Stimulated activated naive CD8-positive, alpha-beta T cell treated with anti-CD3 and anti-CD28 coated beads, Interleukin-15, Interleukin-2, amounts not matched to agents 100 U/mL and 50 U/mL, for 24 hours (primary cell): ENCODE measurements around the gene CATSPERZ.
"Not testable (repeated sequence)": the region's sequence is repeated elsewhere in the genome, so short reads cannot be mapped to it uniquely, and the experiment has no call there.

Experiments
- ATAC-seq: fragments of 150-1000 bp; cut with Tn5 transposase; one replicate; pipeline ENCODE4 v1.10.0; 2021
- DNase-seq: peaks from one replicate; pipeline ENCODE4 v3.0.0; 2021

The CATSPERZ gene

DNA sequence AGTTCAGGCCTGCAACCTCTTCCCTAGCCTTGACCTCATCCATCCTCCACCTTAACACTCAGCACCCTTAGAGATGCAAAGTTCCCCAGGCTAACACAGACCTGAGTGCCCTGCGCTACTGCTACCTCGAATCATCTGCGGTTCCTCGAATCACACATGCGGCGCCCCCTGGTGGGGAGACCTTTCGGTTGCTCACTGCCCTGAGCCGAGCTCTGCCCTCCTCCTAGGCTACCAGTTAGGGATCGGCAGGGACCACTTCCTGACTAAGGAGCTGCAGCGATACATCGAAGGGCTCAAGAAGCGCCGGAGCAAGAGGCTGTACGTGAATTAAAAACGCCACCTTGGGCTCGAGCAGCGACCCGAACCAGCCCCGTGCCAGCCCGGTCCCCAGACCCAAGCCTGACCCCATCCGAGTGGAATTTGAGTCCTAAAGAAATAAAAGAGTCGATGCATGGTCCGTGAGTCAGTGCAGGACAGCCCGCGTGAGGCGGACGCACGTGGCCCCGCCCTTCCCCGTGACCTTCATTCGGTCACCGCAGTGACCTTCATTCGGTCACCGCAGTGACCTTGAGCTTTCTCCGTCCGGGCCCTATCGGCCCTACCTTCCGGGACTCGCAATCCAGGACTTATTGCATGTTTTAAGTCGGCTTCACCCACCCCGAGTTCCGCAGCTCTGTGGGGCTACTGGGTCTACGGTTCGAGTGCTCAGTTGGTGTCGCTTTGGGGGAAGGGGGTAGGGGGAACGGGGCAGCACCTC is 4.3 kb downstream of the CATSPERZ start:
- DNase-seq (peak; percentile 99), ATAC-seq (peak; percentile 48)

DNA sequence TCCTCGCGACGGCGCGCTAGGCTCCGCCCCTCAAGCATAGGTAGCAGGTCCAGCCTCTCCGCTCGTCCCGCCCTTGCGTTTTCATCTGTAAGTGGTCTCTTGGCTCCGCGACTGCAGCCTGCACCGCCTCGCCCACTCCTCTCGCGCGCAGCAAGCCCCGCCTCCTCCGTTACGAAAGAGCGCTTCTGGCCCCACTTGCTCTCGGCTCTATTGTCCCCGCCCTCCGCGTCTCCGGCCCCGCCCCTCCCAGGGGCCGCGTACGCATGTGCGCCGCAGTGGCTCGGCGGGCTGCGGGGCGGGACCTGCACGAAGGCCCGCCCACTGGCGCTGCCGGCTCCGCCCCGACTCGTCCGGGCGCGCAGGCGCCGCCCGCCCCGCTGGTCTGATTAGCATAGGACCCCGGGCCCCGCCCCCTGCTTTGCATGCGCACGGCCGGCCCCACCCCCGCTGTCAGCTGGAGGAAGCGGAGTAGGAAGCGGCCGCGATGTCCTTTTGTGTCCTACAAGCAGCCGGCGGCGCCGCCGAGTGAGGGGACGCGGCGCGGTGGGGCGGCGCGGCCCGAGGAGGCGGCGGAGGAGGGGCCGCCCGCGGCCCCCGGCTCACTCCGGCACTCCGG is 5.0 kb downstream of the CATSPERZ start, which contains the start of gene ESRRA:
Gene ESRRA, plus strand, starts transcription at position 450 of the 616 bp plus-strand sequence. CDS start 1,656 bp downstream, outside the sequence.
- DNase-seq (peak; percentile 100), ATAC-seq (peak; percentile 78)

DNA sequence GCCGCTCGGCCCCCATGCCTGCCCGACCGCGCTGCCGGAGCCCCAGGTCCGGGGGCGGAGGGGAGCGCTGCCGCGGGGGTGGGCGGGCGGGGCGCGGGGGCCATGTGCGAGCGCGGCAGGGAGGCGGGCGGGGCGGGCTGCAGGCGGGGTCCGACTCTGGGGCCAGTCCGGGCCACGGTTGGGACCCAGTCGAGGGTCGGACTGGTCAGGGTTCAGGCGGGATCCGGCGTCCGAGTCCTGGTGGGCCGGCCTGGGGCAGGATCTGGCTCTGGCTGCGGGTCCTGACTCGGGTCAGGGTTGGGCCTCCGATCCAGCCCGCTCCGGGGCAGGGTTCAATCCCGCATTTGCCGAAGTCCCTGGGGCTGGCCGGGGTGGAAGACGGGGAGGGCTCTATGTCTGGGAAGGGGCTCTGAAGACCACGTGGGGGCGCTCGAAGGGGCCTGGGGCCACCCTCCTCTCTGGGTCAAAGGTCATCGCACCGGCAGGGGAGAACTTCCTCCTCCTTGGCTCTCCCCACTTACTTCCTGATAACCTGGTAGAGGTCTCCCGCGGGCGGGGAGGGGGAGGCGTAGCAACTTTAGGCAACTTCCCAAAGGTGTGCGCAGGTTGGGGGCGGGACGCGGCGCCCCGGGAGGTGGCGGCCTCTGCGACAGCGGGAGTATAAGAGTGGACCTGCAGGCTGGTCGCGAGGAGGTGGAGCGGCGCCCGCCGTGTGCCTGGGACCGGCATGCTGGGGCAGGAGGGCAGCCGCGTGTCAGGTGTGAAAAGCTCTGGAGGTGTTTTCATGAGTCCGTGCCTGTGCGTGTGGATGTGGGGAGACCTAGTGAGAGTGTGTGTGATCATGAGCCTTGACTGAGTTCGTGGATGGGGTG is 5.8 kb downstream of the CATSPERZ start:
- peak; percentile 77 for DNase-seq
- peak; percentile 15 for ATAC-seq

DNA sequence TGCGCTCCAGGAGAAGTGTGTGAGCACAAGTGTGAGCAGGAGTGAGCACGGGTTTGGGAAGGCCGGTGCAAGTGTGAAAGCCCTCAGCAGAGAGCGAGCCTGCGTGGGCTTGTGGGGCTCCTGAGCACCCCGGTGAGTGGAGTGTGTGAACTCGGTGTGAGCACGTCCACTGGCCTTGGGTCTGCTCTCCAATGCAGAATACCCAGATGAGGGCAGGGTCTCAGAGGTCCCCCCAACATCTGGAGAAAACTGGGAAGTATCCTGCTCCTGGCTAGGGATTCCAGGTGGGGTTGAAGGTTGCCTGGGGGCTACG is 6.4 kb downstream of the CATSPERZ start:
- DNase-seq = no peak
- ATAC-seq = no peak

GRCh38 chr11:64306876-64307622 is 6.9 kb downstream of the CATSPERZ start:
- no peak for ATAC-seq

GRCh38 chr11:64307795-64308194 is 7.6 kb downstream of the CATSPERZ start:
- not testable (repeated sequence) for DNase-seq, ATAC-seq

More at GRCh38 chr11:64306876-64307622, 6.9 kb downstream of the CATSPERZ start:
- no peak for DNase-seq

GRCh38 chr11:64312947-64313346 is 12.8 kb downstream of the CATSPERZ start:
- no peak for DNase-seq

GRCh38 chr11:64313491-64314145 is 13.5 kb downstream of the CATSPERZ start:
- ATAC-seq (no peak), DNase-seq (no peak)

More at GRCh38 chr11:64312947-64313346, 12.8 kb downstream of the CATSPERZ start:
- no peak for ATAC-seq

DNA sequence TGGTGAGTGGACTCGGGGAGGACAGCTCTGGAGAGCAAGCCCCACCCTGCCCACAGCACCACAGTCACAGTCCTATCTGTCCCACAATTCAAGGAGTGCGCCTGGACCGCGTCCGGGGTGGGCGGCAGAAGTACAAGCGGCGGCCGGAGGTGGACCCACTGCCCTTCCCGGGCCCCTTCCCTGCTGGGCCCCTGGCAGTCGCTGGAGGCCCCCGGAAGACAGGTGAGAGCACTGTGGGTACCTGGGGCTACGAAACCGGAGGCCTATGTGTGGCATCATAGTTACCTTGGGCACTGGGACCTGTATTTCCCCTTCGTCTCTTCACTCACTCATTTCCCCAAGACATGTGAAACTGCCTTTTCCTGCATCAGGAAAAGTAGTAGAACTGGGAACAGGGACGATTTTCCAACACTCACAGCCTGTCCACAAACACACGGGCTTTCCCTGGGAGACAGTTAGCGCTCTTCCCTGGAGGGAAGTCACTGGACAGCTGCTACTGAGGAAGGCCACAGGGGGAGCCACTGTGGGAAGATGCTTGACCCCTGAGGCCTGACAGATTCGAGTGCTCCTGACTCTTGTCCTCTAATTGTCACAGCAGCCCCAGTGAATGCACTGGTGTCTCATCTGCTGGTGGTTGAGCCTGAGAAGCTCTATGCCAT is 14.1 kb downstream of the CATSPERZ start:
- DNase-seq (no peak), ATAC-seq (no peak)

GRCh38 chr11:64314805-64315561 is 14.8 kb downstream of the CATSPERZ start:
- DNase-seq = no peak
- no peak for ATAC-seq

DNA sequence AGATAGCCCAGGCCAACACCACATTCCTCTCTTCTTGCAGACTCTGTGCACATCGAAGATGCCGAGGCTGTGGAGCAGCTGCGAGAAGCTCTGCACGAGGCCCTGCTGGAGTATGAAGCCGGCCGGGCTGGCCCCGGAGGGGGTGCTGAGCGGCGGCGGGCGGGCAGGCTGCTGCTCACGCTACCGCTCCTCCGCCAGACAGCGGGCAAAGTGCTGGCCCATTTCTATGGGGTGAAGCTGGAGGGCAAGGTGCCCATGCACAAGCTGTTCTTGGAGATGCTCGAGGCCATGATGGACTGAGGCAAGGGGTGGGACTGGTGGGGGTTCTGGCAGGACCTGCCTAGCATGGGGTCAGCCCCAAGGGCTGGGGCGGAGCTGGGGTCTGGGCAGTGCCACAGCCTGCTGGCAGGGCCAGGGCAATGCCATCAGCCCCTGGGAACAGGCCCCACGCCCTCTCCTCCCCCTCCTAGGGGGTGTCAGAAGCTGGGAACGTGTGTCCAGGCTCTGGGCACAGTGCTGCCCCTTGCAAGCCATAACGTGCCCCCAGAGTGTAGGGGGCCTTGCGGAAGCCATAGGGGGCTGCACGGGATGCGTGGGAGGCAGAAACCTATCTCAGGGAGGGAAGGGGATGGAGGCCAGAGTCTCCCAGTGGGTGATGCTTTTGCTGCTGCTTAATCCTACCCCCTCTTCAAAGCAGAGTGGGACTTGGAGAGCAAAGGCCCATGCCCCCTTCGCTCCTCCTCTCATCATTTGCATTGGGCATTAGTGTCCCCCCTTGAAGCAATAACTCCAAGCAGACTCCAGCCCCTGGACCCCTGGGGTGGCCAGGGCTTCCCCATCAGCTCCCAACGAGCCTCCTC is 15.7 kb downstream of the CATSPERZ start:
- not testable (repeated sequence) for ATAC-seq, DNase-seq

- DNase-seq (peak; percentile 39), ATAC-seq (no peak)
Measured at GRCh38 chr11:64316672-64317324, 16.6 kb downstream of the CATSPERZ start.

DNA sequence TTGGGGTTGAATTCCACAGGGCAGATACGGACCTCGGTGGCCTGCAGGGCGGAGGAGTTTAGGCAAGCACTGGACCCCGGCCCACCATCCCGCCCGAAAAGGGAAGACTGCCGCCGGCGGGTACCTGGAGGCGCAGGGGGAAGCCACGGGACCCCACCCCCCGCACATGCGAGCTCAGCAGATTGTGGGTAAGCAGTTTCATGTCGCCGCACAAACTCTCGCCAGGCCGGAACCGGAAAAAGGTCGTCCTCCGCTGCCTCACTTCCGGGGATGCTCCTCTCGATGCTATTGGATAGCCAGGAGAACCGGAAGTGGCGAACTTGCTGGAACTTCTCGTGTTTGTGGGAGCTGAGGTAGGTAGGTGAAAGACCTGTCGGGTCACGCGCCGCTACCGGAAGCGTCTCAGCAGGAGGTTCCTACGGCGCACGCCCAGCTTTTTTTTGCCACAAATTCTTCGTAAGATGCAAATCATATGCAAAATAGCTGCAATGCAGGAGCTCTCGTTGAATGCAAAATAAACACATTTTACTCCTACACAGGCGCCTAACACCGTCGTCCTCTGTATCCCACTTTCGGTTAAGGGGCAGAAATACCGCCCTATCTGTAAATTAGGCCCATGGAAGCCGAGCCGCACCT is 17.3 kb downstream of the CATSPERZ start, which contains the start of gene TRMT112:
Gene TRMT112, minus strand, starts transcription at position 235 of the 636 bp plus-strand sequence. Its CDS starts 33 bp downstream, at position 202.
- DNase-seq = peak; percentile 95
- peak; percentile 76 for ATAC-seq

- ATAC-seq = peak; percentile 80
- DNase-seq = peak; percentile 96
Measured at GRCh38 chr11:64317961-64318765, 18.0 kb downstream of the CATSPERZ start, which contains the start of gene PRDX5. Gene PRDX5 (plus strand): TSS chr11:64318121. CDS start chr11:64318216, 95 bp downstream.

- ATAC-seq (no peak), DNase-seq (no peak)
Measured at GRCh38 chr11:64318766-64319761, 18.9 kb downstream of the CATSPERZ start.

DNA sequence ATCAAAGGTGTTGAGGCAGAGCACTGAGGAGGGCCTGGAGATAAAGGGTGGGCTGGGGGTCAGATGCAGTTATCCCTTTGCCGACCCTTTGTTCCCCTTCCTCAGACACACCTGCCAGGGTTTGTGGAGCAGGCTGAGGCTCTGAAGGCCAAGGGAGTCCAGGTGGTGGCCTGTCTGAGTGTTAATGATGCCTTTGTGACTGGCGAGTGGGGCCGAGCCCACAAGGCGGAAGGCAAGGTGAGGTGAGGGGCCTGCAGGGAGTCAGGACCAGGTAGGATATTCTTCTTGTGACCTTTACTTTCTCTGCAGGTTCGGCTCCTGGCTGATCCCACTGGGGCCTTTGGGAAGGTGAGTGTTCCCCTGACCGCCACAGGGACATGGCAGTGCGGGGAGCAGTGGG is 20.4 kb downstream of the CATSPERZ start:
- ATAC-seq (no peak), DNase-seq (no peak)
